NCI-H146 (cell line): Measurements from ENCODE around the gene PLCD3.
A peak's percentile ranks its signal among the peaks of the same experiment; 100 is the strongest.
"Not testable (repeated sequence)": the region's sequence is repeated elsewhere in the genome, so short reads cannot be mapped to it uniquely, and the experiment has no call there.

Experiments used
- DNase-seq: peaks from one replicate; lab custom pipeline; 2025; lab: John Stamatoyannopoulos, UW

PLCD3 gene

GRCh38 chr17:45135192-45135977 is 3.1 kb upstream of the PLCD3 start, which contains the start of gene ACBD4:
Gene ACBD4, plus strand, starts transcription at chr17:45135687. Its CDS starts 458 bp downstream, at chr17:45136145.
- peak; percentile 98 for DNase-seq

GRCh38 chr17:45132572-45133463 is 503 bp upstream of the PLCD3 start:
- peak; percentile 80 for DNase-seq

GRCh38 chr17:45131616-45132319 is 547 bp downstream of the PLCD3 start:
- DNase-seq: no peak

GRCh38 chr17:45130681-45131615 is 1.4 kb downstream of the PLCD3 start:
- DNase-seq: no peak

GRCh38 chr17:45129940-45130680 is 2.2 kb downstream of the PLCD3 start:
- no peak for DNase-seq

- DNase-seq: no peak
These were observed 2.8 kb downstream of the PLCD3 start for GRCh38 chr17:45129426-45129939.

- no peak for DNase-seq
These were observed 3.3 kb downstream of the PLCD3 start for GRCh38 chr17:45128989-45129388.

GRCh38 chr17:45128331-45128730 is 4.0 kb downstream of the PLCD3 start:
- DNase-seq: no peak

- no peak for DNase-seq
These were observed 4.6 kb downstream of the PLCD3 start for GRCh38 chr17:45127548-45128300.

GRCh38 chr17:45127207-45127547 is 5.1 kb downstream of the PLCD3 start:
- DNase-seq: no peak

GRCh38 chr17:45125509-45125908 is 6.8 kb downstream of the PLCD3 start:
- no peak for DNase-seq

GRCh38 chr17:45124797-45125122 is 7.6 kb downstream of the PLCD3 start:
- DNase-seq: not testable (repeated sequence)

- no peak for DNase-seq
These were observed 8.2 kb downstream of the PLCD3 start for GRCh38 chr17:45123930-45124796.

- DNase-seq: no peak
These were observed 9.1 kb downstream of the PLCD3 start for GRCh38 chr17:45123076-45123770.

GRCh38 chr17:45121055-45121454 is 11.3 kb downstream of the PLCD3 start:
- no peak for DNase-seq

- DNase-seq: no peak
These were observed 11.8 kb downstream of the PLCD3 start for GRCh38 chr17:45120558-45120957.

- no peak for DNase-seq
These were observed 12.4 kb downstream of the PLCD3 start for GRCh38 chr17:45119964-45120363.

- DNase-seq: no peak
These were observed 13.6 kb downstream of the PLCD3 start for GRCh38 chr17:45118691-45119090.
